ENCODE data around the gene PTPRJ. TPM values are rescaled to one million over a fixed set of nuclear protein-coding genes. Genes with fewer than 3 reads are reported as not detected.

Gene PTPRJ
- total RNA-seq, 3 donors from 2014 or later, result 14.6 to 15.7 (median 14.7) TPM

GRCh38 chr11:47982616-47983015, 2.3 kb downstream of the PTPRJ start:
- TF ChIP-seq POLR2A (IDR thresholded peaks at IDR 0.05) (no peak), POLR2AphosphoS5 (IDR thresholded peaks at IDR 0.05) (no peak)
- TF ChIP-seq, protein P1, sequence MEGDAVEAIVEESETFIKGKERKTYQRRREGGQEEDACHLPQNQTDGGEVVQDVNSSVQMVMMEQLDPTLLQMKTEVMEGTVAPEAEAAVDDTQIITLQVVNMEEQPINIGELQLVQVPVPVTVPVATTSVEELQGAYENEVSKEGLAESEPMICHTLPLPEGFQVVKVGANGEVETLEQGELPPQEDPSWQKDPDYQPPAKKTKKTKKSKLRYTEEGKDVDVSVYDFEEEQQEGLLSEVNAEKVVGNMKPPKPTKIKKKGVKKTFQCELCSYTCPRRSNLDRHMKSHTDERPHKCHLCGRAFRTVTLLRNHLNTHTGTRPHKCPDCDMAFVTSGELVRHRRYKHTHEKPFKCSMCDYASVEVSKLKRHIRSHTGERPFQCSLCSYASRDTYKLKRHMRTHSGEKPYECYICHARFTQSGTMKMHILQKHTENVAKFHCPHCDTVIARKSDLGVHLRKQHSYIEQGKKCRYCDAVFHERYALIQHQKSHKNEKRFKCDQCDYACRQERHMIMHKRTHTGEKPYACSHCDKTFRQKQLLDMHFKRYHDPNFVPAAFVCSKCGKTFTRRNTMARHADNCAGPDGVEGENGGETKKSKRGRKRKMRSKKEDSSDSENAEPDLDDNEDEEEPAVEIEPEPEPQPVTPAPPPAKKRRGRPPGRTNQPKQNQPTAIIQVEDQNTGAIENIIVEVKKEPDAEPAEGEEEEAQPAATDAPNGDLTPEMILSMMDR (IDR thresholded peaks at IDR 0.05), result no peak
- DNase-seq (ENCODE audit: low spot score in 2 of 2), result no peak
- H3K4me1 ChIP-seq, result peaks cover 0 to 8% of the 10 kb centered on the region in 2 donors
- H3K36me3 ChIP-seq, result no peaks in the 10 kb centered on the region
- intact Hi-C loops (cut with DNase I; ENCODE audit: low total_unique reads), result no loop called here
- H3K9me3 ChIP-seq, result no peaks in the 10 kb centered on the region
- H3K4me3 ChIP-seq, result no peak overlapping the region
- no peak overlapping the region for H3K27ac ChIP-seq
- H3K27me3 ChIP-seq, result no peaks in the 10 kb centered on the region

DNA sequence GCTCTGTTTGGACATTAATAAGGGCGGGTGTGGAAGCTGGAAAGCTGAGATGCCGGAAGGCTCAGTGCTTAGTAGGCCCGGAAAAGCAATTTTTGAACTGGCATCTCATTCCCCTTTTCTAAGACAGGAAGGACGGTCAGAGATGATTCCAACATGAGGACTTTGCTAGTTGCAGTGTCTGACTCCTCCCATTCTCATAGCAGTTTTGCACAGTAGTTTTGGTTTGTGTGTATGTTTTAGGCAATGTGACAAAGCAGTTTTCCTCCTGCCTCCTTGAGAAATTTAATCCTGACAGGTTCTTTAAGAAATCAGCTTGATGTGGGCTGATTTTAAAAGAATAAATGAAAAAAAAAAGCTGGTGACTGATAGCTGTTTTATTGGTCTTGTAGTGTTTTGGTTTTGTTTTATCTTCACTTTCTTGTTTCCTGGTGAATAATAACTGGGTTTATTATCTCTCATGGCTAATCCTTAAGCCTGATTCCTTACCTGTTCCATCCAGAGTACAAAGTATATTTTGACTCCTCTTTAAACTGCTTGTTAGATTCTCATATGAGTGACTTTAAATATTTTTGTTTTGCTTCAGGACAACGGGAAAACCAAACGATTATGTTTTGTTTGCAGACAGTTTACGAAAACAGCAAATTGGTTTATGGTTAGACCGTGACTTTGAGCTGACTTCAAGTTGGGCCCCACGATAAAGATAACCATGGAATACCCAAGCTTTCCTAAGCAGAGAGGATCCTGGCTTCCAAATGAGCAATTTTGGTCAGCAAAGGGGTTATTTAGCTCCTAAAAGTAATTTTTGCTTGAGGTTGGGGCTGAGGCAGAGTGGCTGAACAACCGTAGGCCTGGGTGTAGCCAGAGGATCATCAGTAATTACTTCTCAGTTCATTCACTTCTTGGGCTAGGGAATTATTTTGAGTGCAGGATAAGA, 3.4 kb downstream of the PTPRJ start:
- Histone ChIP-seq H3K4me3 (no peak overlapping the region), H3K27ac (no peak overlapping the region), H3K27me3 (no peaks in the 10 kb centered on the region), H3K4me1 (peaks cover 0 to 8% of the 10 kb centered on the region in 2 donors), H3K36me3 (no peaks in the 10 kb centered on the region), H3K9me3 (no peaks in the 10 kb centered on the region)
- no peak for TF ChIP-seq POLR2A (IDR thresholded peaks at IDR 0.05)
- TF ChIP-seq, protein P1 (IDR thresholded peaks at IDR 0.05), result no peak
- no peak for TF ChIP-seq POLR2AphosphoS5 (IDR thresholded peaks at IDR 0.05)
- intact Hi-C loops (cut with DNase I; ENCODE audit: low total_unique reads), result no loop called here
- DNase-seq (ENCODE audit: low spot score in 2 of 2), result no peak

GRCh38 chr11:47986219-47986618, 5.9 kb downstream of the PTPRJ start:
- no peaks in the 10 kb centered on the region for H3K27me3 ChIP-seq
- intact Hi-C loops (cut with DNase I; ENCODE audit: low total_unique reads), result no loop called here

DNA sequence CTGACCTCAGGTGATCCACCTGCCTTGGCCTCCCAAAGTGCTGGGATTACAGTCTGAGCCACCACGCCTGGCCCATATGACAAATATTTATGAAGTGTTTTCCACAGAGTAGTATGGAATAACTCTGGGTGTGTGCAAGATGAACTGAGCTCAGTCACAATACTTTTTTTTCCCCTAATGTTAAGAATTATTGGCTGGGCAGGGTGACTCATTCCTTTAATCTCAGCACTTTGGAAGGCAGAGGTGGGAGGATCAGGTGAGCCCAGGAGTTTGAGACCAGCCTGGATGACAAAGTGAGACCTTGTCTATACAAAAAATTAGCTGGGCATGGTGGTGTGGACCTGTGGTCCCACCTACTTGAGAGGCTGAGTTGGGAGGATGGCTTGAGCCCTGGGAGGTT, 6.4 kb downstream of the PTPRJ start:
- intact Hi-C loops (cut with DNase I; ENCODE audit: low total_unique reads), result no loop called here
- H3K36me3 ChIP-seq, result no peaks in the 10 kb centered on the region
- no peaks in the 10 kb centered on the region for H3K9me3 ChIP-seq
- no peak overlapping the region for H3K4me3 ChIP-seq
- H3K27ac ChIP-seq, result peak overlapping the region in 1 of 2 donors; percentile 74
- TF ChIP-seq POLR2AphosphoS5 (IDR thresholded peaks at IDR 0.05) (no peak), POLR2A (IDR thresholded peaks at IDR 0.05) (no peak)
- TF ChIP-seq, protein P1 (IDR thresholded peaks at IDR 0.05), result no peak
- peaks cover 0 to 4% of the 10 kb centered on the region in 2 donors for H3K4me1 ChIP-seq
- H3K27me3 ChIP-seq, result no peaks in the 10 kb centered on the region
- no peak for DNase-seq (ENCODE audit: low spot score in 2 of 2)

More at GRCh38 chr11:47986219-47986618, 5.9 kb downstream of the PTPRJ start:
- DNase-seq (ENCODE audit: low spot score in 2 of 2), result no peak
- no peak overlapping the region for H3K27ac ChIP-seq
- H3K9me3 ChIP-seq, result no peaks in the 10 kb centered on the region
- no peak overlapping the region for H3K4me3 ChIP-seq
- H3K36me3 ChIP-seq, result no peaks in the 10 kb centered on the region
- no peak for TF ChIP-seq POLR2A (IDR thresholded peaks at IDR 0.05)
- TF ChIP-seq, protein P1 (IDR thresholded peaks at IDR 0.05), result no peak
- no peak for TF ChIP-seq POLR2AphosphoS5 (IDR thresholded peaks at IDR 0.05)
- peaks cover 0 to 8% of the 10 kb centered on the region in 2 donors for H3K4me1 ChIP-seq

DNA sequence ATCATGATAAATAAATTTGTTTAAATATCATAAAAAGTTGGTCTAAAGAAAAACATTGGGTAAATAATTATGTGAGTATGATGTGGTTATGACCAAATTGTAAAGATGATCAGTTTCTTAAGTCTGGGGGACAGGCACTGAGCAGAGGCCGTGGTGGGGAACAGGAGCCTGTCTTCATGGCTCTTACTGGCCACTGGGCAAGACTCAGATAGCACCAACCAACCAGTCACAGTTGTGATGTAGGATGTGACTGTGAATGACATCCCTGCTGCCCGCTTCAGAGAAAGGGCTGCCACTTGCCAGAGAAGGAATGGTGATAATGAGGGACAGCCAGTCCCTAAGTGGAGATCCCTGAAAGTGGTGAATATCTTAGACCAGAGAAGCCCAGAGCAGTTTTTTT, 7.0 kb downstream of the PTPRJ start:
- Histone ChIP-seq H3K36me3 (no peaks in the 10 kb centered on the region), H3K4me3 (no peak overlapping the region), H3K4me1 (no peaks in the 10 kb centered on the region), H3K27me3 (no peaks in the 10 kb centered on the region), H3K27ac (peak overlapping the region; percentile 4 to 74), H3K9me3 (no peaks in the 10 kb centered on the region)
- intact Hi-C loops (cut with DNase I; ENCODE audit: low total_unique reads), result no loop called here
- no peak for DNase-seq (ENCODE audit: low spot score in 2 of 2)
- no peak for TF ChIP-seq POLR2AphosphoS5 (IDR thresholded peaks at IDR 0.05)
- TF ChIP-seq POLR2A (IDR thresholded peaks at IDR 0.05), result no peak
- TF ChIP-seq, protein P1 (IDR thresholded peaks at IDR 0.05), result no peak

All from breast epithelium (tissue), 4 donors.